Anterior cingulate cortex (tissue), 58 donors: ENCODE results near the gene NES.
A peak's percentile ranks its signal among the peaks of the same experiment; 100 is the strongest.

Source experiments
- DNase-seq, 58 donors: peaks; one replicate each; lab custom pipeline; 2025; lab: John Stamatoyannopoulos, UW

Gene NES

DNA sequence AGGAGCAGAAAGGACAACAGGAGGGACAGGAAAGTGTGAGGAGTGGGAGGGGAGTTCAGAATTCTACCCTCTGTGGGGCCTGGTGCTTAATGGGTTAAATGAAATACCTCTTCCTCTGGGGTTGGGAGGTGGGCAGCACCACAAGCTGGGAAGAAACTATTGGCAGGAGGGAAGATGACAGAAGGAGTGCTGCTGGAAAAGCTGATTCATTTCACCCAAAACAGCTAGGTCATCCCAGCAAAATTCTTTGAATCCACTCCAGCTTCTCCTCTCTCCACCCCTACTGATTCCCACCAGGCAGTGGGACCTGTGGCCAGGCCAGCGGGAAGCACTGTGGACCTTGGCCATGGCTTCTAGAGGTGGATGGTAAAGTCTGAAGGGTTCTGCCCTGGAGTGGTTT, 22.5 kb downstream of the NES start:
- DNase-seq, result no peak

GRCh38 chr1:156652992-156653355, 24.2 kb downstream of the NES start:
- no peak for DNase-seq

GRCh38 chr1:156652131-156652991, 24.8 kb downstream of the NES start:
- DNase-seq, result no peak

DNA sequence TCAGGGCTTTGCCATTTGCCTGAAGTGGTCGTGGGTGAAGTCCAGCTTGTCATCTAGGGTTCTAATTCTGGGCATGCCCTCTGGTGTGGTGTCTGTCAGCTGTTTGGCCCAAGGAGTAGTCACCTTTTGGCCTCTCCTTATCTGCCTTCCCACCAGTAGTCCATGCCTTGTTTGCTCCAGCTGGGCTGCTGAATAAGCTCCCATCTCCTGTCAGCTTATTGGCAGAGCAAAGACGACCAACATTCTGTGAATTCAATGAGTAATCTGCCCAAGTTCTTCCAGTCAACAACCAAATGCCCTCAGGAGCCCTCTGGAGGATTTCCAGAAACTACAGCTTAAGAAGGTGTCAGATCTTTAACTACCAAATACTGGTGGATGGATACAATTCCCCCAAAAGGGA, 28.3 kb downstream of the NES start:
- no peak for DNase-seq

DNA sequence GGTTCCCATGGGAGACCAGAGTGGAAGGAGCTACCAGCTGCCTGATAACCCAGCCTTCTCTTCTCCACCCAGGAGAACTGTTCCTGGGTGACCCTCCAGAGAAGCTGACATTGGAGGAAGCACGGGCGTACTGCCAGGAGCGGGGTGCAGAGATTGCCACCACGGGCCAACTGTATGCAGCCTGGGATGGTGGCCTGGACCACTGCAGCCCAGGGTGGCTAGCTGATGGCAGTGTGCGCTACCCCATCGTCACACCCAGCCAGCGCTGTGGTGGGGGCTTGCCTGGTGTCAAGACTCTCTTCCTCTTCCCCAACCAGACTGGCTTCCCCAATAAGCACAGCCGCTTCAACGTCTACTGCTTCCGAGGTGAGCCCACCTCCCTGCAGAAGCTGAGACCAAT, 28.7 kb downstream of the NES start:
- no peak for DNase-seq

DNA sequence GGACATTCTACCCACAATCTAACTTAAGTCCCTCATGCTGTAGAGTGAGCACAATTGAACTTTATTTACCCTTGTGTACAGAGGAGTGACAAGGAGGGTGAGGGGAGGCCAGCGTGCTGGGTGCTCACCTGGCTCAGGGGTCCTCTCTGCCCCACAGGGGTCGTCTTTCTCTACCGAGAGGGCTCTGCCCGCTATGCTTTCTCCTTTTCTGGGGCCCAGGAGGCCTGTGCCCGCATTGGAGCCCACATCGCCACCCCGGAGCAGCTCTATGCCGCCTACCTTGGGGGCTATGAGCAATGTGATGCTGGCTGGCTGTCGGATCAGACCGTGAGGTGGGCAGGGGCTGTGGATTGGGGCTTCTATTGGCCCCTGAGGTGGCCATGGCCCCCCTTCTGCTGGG, 29.9 kb downstream of the NES start:
- DNase-seq, result no peak

GRCh38 chr1:156646738-156647211, 30.4 kb downstream of the NES start:
- no peak for DNase-seq

DNA sequence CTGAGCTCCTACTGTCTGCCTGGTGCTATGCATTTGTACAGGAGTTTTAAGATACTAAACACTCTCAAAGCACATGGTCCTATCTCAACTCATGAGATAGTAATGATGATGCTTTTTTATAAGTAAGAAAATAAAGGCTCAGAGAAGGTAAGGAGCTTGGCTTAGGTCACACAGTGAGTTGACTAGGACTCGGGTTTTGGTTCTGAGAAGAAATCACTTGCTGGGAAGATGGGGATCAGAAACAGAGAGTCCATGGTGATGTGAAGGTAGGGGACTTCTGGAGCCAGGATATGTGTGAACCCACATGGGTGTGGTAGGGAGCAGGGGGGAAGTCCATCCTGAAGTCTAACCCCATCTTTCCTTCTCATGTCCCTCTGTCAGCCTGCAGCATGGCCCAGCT, 31.5 kb downstream of the NES start:
- no peak for DNase-seq

DNA sequence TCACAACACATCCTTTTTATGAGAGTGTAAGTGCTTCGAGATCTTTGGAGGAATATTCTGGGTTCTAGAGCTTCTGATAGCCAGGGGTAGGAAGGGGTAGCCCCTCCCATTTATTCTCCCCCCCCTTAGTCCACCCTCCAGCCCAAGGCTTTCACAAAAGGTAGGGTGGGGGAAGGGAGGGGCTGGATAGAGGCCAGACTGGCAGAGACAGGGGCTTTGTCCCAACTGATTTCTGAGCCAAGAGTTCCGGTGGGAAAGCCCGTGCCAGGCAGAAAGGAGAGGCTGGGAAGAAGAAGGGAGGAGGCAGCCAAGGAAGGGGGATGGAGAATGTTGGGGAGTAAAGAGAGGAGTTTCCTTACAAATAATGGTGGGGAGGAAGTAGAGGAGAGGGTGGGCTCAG, 32.2 kb downstream of the NES start:
- DNase-seq, result peak in 38 of 58 donors; percentile 16 to 72 (median 38)

- no peak for DNase-seq
Observed at GRCh38 chr1:156644640-156645039, 32.6 kb downstream of the NES start.

DNA sequence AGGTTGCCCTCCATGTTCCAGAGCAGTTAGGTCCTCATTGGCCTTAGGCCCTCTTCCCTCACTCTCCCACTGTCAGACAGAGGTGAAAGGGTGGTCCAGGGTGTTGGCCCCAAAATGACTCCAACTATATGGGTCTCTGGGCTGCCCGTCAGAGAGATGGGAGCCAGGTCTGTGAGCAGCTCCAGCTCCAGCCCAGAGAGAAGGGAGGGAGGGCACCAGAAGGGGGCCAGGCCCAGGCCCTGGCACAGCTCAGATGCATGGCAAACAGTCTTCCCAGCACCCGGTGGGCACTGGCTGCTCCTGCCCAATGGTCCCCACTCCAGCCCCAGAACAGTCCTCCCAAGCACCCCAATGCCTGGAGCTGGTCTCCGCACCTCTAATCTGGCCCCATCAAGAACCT, 33.1 kb downstream of the NES start:
- DNase-seq, result no peak

DNA sequence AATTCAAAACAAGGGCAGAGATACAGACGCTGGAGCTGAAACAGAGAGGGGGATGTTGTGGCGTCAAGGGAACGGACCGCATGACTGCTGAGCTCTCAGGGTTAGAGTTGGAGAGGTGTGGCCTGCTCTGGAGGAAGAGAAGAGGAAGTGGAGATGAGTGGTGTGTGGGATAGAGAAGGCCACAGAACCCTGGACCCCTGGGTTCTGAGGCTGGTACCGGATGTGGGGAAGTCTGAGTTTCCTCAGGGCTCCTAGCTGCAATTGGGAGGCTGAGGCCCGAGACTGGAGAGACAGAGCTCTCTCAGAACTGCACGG, 33.5 kb downstream of the NES start:
- peak in 1 of 58 donors; percentile 40 for DNase-seq

DNA sequence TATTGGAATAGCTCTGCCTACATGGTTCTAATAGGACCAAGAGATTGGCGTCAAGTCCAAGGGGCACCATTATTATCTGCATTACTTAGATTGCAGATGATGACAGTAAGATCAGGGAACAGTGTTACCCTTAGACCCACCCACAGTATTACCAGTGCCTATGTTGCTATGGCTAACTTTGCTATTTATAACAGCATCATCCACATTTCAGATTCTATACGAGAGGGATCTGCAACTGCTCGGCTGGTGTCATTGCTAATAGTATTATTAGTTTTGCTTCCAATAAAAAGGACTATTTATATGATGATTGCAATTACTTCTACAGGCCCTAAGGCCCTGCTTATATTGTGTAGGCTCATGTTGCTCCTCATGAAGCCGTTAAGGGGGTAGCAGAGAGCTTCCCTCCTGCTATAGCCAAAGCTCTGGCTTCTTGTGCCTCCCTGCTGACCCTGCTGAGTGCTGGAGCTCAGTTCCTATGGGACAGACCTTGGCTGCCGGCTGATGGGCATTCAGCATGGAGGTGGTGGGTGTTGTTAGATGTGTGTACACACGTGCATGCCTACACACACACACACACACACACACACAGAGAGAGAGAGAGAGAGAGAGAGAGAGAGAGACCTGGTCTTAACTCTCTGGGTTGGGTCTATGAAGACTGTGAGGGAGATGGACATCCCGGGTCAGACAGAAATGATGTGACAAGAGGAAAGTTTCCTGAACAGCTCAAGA, 34.0 kb downstream of the NES start:
- DNase-seq, result peak in 3 of 58 donors; percentile 9 to 40 (median 14)

GRCh38 chr1:156642265-156643048, 34.8 kb downstream of the NES start:
- DNase-seq, result peak in 6 of 58 donors; percentile 25 to 52 (median 44)

DNA sequence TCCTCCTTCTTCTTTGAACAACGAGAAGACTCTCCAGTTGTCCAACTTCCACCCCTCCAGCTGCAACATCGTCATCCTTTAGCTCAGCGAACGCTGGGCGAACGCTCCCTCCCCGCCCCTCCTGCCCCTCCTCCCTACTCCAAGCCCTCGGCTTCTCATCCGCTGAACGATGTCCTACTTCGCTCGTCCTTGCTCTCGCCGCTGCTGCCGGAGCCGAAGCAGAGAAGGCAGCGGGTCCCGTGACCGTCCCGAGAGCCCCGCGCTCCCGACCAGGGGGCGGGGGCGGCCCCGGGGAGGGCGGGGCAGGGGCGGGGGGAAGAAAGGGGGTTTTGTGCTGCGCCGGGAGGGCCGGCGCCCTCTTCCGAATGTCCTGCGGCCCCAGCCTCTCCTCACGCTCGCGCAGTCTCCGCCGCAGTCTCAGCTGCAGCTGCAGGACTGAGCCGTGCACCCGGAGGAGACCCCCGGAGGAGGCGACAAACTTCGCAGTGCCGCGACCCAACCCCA, 35.4 kb downstream of the NES start, which contains the start of gene BCAN:
TSS of gene BCAN (plus strand) at position 357 of the 504 bp plus-strand sequence. CDS start 3,938 bp downstream, outside the sequence.
- DNase-seq, result peak in 54 of 58 donors; percentile 22 to 86 (median 71)

GRCh38 chr1:156640842-156641706, 36.1 kb downstream of the NES start:
- peak in 55 of 58 donors; percentile 14 to 95 (median 74) for DNase-seq

GRCh38 chr1:156639601-156640101, 37.6 kb downstream of the NES start:
- peak in 1 of 58 donors; percentile 24 for DNase-seq

DNA sequence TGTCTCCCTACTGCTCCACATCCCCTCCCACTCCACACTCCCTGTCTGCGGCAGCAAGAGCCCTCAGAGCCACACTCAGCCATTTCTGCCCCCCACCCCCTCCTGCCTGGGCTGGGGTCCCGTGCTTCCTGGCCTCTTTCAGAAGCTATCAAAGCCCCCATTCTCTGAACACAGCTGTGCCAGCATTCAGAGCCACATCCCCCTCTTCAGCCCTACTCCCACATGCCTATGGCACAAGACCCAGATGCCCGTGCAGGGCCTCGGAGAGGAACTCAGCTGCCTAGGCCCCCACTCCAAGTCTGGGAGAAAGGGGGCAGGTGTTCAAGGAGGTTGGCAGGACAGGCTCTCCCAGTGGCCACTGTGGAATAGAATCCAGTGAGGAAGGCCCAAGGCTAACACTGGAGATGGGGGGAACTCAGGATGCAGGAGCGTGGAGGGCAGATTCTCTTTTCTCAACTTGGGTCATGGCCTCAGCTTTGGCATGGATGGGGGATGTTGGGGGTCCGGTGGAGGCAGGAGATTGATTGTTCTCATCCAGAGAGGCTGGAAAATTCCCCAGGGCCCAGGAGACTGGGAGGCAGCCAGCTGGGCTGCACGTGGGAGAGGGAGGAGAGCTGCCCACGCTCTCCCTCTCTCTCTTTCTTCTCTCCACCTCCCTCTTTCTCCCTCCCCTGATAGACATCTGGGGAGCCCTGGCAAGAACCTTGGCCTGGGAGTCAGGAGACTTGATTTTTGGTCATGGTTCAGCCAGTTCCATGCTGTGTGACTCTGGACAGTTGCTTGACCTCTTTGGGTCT, 38.8 kb downstream of the NES start:
- peak in 47 of 58 donors; percentile 23 to 78 (median 53) for DNase-seq

DNA sequence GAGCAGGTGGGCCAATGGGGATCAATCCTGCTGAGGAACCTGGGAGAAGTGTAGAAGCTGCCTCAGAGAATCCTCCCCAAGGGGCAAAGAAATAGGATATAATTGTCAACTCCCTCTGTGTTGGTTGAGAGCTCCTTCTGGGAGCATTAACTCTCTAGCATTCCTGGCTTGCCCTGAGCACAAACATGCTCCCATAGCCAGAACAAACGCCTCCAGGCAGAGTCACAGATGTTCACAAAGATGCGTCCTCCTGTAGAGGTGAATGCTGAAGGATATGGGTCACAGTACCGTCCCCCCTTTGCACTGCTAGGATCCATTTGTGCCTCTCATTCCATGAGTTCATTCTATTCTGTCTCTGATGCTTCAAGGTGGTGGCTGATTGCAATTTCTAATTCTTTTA, 44.9 kb downstream of the NES start:
- no peak for DNase-seq
